Subcutaneous adipose tissue (tissue), 4 donors: Measurements from ENCODE around the gene NSA2. TPM values are rescaled to one million over a fixed set of nuclear protein-coding genes. Genes with fewer than 3 reads are reported as not detected.

ENCODE experiments used
- small RNA-seq: library from RNA; depleted of rRNA; stranded (forward); fragments of <200 nt; gene quantifications from one replicate; pipeline ENCODE3, GENCODE V24; 2016
- total RNA-seq, 4 donors: library from RNA; depleted of rRNA; stranded (reverse); fragments of >200 nt; gene quantifications; one replicate each; pipeline ENCODE4 v1.1.0, GENCODE V29; 2016
- TF ChIP-seq, protein P1 (sequence below): fragments of 450-650 bp; IDR thresholded peaks from one replicate; pipeline ENCODE4 v1.5.1; 2016; ENCODE audit warnings: low read depth, mild to moderate bottlenecking, control low read depth, antibody characterized with exemption, moderate library complexity

The NSA2 gene
- total RNA-seq, 4 donors from 2014 or later, result 94.2 to 114 (median 110) TPM

DNA sequence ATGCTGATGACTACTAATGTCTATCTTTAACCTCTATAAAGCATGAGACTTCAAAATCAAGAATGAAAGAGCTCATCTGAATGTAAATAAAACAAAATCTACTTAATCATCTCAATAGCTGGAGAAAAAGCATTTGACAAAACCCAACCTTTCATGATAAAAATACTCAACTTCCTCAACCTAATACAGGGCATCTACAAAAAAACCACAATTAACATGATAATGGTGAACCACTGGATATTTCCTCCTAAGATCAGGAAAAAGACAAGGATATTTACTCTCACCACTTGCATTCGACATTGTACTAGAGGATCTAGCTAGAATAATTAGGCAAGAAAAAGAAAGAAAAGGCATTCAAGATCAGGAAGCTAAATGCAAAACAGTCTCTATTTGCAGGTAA lies 49.8 kb downstream of the NSA2 start:
- TF ChIP-seq, protein P1, sequence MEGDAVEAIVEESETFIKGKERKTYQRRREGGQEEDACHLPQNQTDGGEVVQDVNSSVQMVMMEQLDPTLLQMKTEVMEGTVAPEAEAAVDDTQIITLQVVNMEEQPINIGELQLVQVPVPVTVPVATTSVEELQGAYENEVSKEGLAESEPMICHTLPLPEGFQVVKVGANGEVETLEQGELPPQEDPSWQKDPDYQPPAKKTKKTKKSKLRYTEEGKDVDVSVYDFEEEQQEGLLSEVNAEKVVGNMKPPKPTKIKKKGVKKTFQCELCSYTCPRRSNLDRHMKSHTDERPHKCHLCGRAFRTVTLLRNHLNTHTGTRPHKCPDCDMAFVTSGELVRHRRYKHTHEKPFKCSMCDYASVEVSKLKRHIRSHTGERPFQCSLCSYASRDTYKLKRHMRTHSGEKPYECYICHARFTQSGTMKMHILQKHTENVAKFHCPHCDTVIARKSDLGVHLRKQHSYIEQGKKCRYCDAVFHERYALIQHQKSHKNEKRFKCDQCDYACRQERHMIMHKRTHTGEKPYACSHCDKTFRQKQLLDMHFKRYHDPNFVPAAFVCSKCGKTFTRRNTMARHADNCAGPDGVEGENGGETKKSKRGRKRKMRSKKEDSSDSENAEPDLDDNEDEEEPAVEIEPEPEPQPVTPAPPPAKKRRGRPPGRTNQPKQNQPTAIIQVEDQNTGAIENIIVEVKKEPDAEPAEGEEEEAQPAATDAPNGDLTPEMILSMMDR, result no peak

DNA sequence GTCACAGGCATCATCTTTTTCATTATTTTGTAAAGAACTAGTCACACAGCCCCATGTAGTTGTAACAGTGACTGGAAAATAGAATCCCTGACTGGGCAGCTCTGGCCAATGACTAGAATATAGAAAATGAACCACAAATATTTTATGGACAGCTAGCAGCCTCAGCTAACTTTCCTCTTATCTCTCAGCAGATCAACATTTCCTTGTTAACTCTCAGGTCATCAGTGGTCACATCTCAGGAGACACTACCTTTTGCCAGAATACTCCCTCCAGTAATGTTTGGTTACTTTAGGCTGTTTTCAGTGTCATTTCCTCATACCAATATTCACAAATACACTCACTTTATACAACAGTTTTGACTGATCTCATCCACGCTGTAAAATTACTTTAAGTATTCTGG lies 55.2 kb downstream of the NSA2 start:
- TF ChIP-seq, protein P1, result no peak

DNA sequence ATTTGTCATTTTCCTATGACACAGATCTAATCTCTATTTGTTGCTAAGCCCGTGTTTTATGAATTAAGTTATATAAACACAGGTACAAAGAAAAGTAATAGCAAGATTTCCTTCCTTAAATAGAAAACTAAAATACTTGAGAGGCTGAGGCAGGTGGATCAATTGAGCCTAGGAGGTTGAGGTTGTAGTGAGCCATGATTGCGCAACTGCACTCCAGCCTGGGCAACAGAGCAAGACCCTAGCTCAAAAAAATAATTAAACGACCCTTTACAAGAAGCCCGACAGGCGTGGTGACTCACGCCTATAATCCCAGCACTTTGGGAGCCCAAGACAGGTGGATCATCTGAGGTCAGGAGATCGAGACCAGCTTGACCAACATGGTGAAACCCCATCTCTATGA lies 62.4 kb downstream of the NSA2 start:
- TF ChIP-seq, protein P1, result no peak

Small RNA genes within 50 kb of the gene (small RNA-seq; reads per million reads assigned to genes)
- not detected for gene RNU6-658P

Other genes starting within 250 kb of the NSA2 start
- gene ENC1, start 126.5 kb upstream of the NSA2 start, total RNA-seq, result 10 to 100 TPM in 1 of 4 donors, 1 to 10 TPM in 3; 2.8 to 20.4 (median 6.9) TPM
- 100 to 1,000 TPM in 3 of 4 donors, 10 to 100 TPM in 1; 89.3 to 462 (median 184) TPM for gene HEXB, start 82.0 kb upstream of the NSA2 start, total RNA-seq
- 10 to 100 TPM; 17.7 to 22.9 (median 20.3) TPM for gene GFM2, start 132 bp upstream of the NSA2 start, total RNA-seq
- 1 to 10 TPM in 1 of 4 donors, under 1 TPM in 2, not detected in 1; 0.17 to 2.3 (median 0.33) TPM for gene FAM169A, start 99.1 kb downstream of the NSA2 start, total RNA-seq